Measurements from ENCODE around the gene EYA4.

The EYA4 gene

GRCh38 chr6:133468591-133468990, 227.4 kb downstream of the EYA4 start:
- Mint-ChIP-seq H3K9me3 (peaks cover 12% of the 10 kb centered on the region), H3K36me3 (ENCODE audit: low read depth) (peaks cover 16% of the 10 kb centered on the region), H3K4me3 (no peak overlapping the region), H3K27me3 (ENCODE audit: low read depth, poor library complexity) (no peaks in the 10 kb centered on the region), H3K27ac (no peak overlapping the region), H3K4me1 (no peaks in the 10 kb centered on the region)
- no peak for DNase-seq
- no peak for TF ChIP-seq CTCF (IDR thresholded peaks at IDR 0.05)

- TF ChIP-seq CTCF (IDR thresholded peaks at IDR 0.05): no peak
- Mint-ChIP-seq H3K27ac (no peak overlapping the region), H3K36me3 (ENCODE audit: low read depth) (peaks cover 2% of the 10 kb centered on the region), H3K9me3 (peaks cover 1% of the 10 kb centered on the region), H3K4me3 (no peak overlapping the region), H3K27me3 (ENCODE audit: low read depth, poor library complexity) (no peaks in the 10 kb centered on the region), H3K4me1 (no peaks in the 10 kb centered on the region)
- DNase-seq: no peak
Measured at GRCh38 chr6:133474516-133474915, 233.4 kb downstream of the EYA4 start.

GRCh38 chr6:133478673-133479072, 237.5 kb downstream of the EYA4 start:
- Mint-ChIP-seq H3K9me3 (no peaks in the 10 kb centered on the region), H3K27me3 (ENCODE audit: low read depth, poor library complexity) (no peaks in the 10 kb centered on the region), H3K36me3 (ENCODE audit: low read depth) (no peaks in the 10 kb centered on the region), H3K27ac (no peak overlapping the region), H3K4me1 (no peaks in the 10 kb centered on the region), H3K4me3 (no peak overlapping the region)
- no peak for DNase-seq
- no peak for TF ChIP-seq CTCF (IDR thresholded peaks at IDR 0.05)

- no peak for DNase-seq
- Mint-ChIP-seq H3K27ac (no peak overlapping the region), H3K4me1 (no peaks in the 10 kb centered on the region), H3K4me3 (no peak overlapping the region), H3K9me3 (peaks cover 12% of the 10 kb centered on the region), H3K36me3 (ENCODE audit: low read depth) (peaks cover 19% of the 10 kb centered on the region), H3K27me3 (ENCODE audit: low read depth, poor library complexity) (no peaks in the 10 kb centered on the region)
- no peak for TF ChIP-seq CTCF (IDR thresholded peaks at IDR 0.05)
Measured at GRCh38 chr6:133487174-133487573, 246.0 kb downstream of the EYA4 start.

GRCh38 chr6:133495205-133495903, 254.2 kb downstream of the EYA4 start:
- TF ChIP-seq CTCF (IDR thresholded peaks at IDR 0.05): no peak
- Mint-ChIP-seq H3K4me1 (peaks cover 5% of the 10 kb centered on the region), H3K27me3 (ENCODE audit: low read depth, poor library complexity) (no peaks in the 10 kb centered on the region), H3K36me3 (ENCODE audit: low read depth) (peaks cover 17% of the 10 kb centered on the region), H3K9me3 (peaks cover 23% of the 10 kb centered on the region), H3K4me3 (no peak overlapping the region), H3K27ac (no peak overlapping the region)
- no peak for DNase-seq

- Mint-ChIP-seq H3K4me1 (peaks cover 11% of the 10 kb centered on the region), H3K4me3 (no peak overlapping the region), H3K27me3 (ENCODE audit: low read depth, poor library complexity) (no peaks in the 10 kb centered on the region), H3K27ac (no peak overlapping the region), H3K9me3 (no peaks in the 10 kb centered on the region), H3K36me3 (ENCODE audit: low read depth) (no peaks in the 10 kb centered on the region)
- TF ChIP-seq CTCF (IDR thresholded peaks at IDR 0.05): no peak
- no peak for DNase-seq
Measured at GRCh38 chr6:133499662-133500061, 258.5 kb downstream of the EYA4 start.

Data from nephron progenitor cell (in vitro differentiated cells).